PC-3 (cell line): Measurements from ENCODE around the gene NCOA7. TPM values are rescaled to one million over a fixed set of nuclear protein-coding genes. Genes with fewer than 3 reads are reported as not detected.
A peak's percentile ranks its signal among the peaks of the same experiment; 100 is the strongest.

Experiments used
- ATAC-seq: fragments of 200-7000 bp; cut with Tn5 transposase; 2 replicates; pipeline ENCODE4 v1.9.1; 2020; ENCODE audit warnings: mild to moderate bottlenecking, moderate library complexity
- BruUV-seq: library from RNA; stranded (reverse); fragments of 400-500 nt; replicated peaks from 2 replicates; lab custom pipeline; 2021; lab: Mats Ljungman, UMichigan
- CTCF ChIA-PET: fragments of 300-600 bp; sonication (Branson Sonifier 250); formaldehyde crosslinking; loops from one replicate; lab custom pipeline; 2022; ENCODE audit warnings: antibody characterized with exemption; lab: Charles Lee
- POLR2A ChIA-PET: fragments of 300-600 bp; sonication (Branson Sonifier 250); formaldehyde crosslinking; loops from one replicate; lab custom pipeline; 2022; ENCODE audit warnings: antibody characterized with exemption; ENCODE audit not compliant: unreplicated experiment; lab: Charles Lee
- DNase-seq: peaks from one replicate; pipeline ENCODE4 v3.0.0-alpha.2; 2015
- H2AFZ ChIP-seq: fragments of 300-600 bp; sonication (generic); 2 replicates; pipeline ENCODE4 v1.6.0; 2016; ENCODE audit warnings: antibody characterized with exemption, low read length
- H3F3A ChIP-seq: fragments of 300-600 bp; sonication (generic); one replicate; pipeline ENCODE4 v1.6.0; 2017; ENCODE audit warnings: antibody characterized with exemption, low read length, control low read depth, mild to moderate bottlenecking; ENCODE audit not compliant: unreplicated experiment
- H3K27ac ChIP-seq: fragments of 300-600 bp; sonication (generic); 2 replicates; pipeline ENCODE4 v1.5.1; 2016; ENCODE audit warnings: mild to moderate bottlenecking, low read length
- H3K27me3 ChIP-seq: fragments of 300-600 bp; sonication (generic); 2 replicates; pipeline ENCODE4 v1.6.1; 2016; ENCODE audit warnings: low read length, mixed read lengths
- H3K36me3 ChIP-seq: fragments of 300-600 bp; sonication (generic); 2 replicates; pipeline ENCODE4 v1.6.1; 2016; ENCODE audit warnings: low read depth, mixed run types, low read length, mixed read lengths
- H3K4me1 ChIP-seq: fragments of 300-600 bp; sonication (generic); 2 replicates; pipeline ENCODE4 v1.5.1; 2016; ENCODE audit warnings: low read length; ENCODE audit not compliant: insufficient read depth
- H3K4me2 ChIP-seq: fragments of 300-600 bp; sonication (generic); 2 replicates; pipeline ENCODE4 v1.6.0; 2016; ENCODE audit warnings: low read length
- H3K4me3 ChIP-seq: fragments of 300-600 bp; sonication (generic); 2 replicates; pipeline ENCODE4 v1.5.1; 2016; ENCODE audit warnings: mild to moderate bottlenecking, low read length, mixed read lengths
- H3K79me2 ChIP-seq: fragments of 300-600 bp; sonication (generic); 2 replicates; pipeline ENCODE4 v1.6.1; 2017; ENCODE audit warnings: low read length, mixed read lengths
- H3K9ac ChIP-seq: fragments of 300-600 bp; sonication (generic); 2 replicates; pipeline ENCODE4 v1.6.0; 2016; ENCODE audit warnings: mild to moderate bottlenecking, low read length
- H3K9me2 ChIP-seq: fragments of 300-600 bp; sonication (generic); replicated peaks from 2 replicates; pipeline ENCODE4 v1.6.1; 2016; ENCODE audit warnings: mixed run types, low read length, mixed read lengths
- H3K9me3 ChIP-seq: fragments of 300-600 bp; sonication (generic); 2 replicates; pipeline ENCODE4 v1.6.1; 2016; ENCODE audit warnings: low read length, mixed read lengths
- H4K20me1 ChIP-seq: fragments of 300-600 bp; sonication (generic); 2 replicates; pipeline ENCODE4 v1.6.1; 2016; ENCODE audit warnings: low read length, mixed read lengths
- EZH2 ChIP-seq: fragments of 300-600 bp; sonication (generic); IDR thresholded peaks from one replicate; pipeline ENCODE4 v1.6.1; 2017; ENCODE audit warnings: antibody characterized with exemption, mild to moderate bottlenecking, low read length; ENCODE audit not compliant: unreplicated experiment
- EZH2phosphoT487 ChIP-seq: fragments of 300-600 bp; sonication (generic); IDR thresholded peaks from 2 replicates; pipeline ENCODE4 v1.6.1; 2018; ENCODE audit warnings: mild to moderate bottlenecking, antibody characterized with exemption, low read length, borderline replicate concordance
- intact Hi-C: fragments of 100-400 bp; cut with micrococcal nuclease; formaldehyde crosslinking; loops from 2 replicates; pipeline ENCODE4 v1.9.0; 2023
- total RNA-seq: library from RNA; depleted of rRNA; stranded (reverse); fragments of >200 nt; gene quantifications from 2 replicates; pipeline ENCODE4 v1.2.3, GENCODE V29; 2014
- TF ChIP-seq, protein P1 (sequence below): fragments of 300-600 bp; sonication (generic); conservative IDR thresholded peaks from 2 replicates; pipeline ENCODE4 v1.5.1; 2017; ENCODE audit warnings: antibody characterized with exemption, low read depth, mild to moderate bottlenecking, low read length

NCOA7 gene
- total RNA-seq, 1 experiment from 2014 or later: 13.4 TPM

DNA sequence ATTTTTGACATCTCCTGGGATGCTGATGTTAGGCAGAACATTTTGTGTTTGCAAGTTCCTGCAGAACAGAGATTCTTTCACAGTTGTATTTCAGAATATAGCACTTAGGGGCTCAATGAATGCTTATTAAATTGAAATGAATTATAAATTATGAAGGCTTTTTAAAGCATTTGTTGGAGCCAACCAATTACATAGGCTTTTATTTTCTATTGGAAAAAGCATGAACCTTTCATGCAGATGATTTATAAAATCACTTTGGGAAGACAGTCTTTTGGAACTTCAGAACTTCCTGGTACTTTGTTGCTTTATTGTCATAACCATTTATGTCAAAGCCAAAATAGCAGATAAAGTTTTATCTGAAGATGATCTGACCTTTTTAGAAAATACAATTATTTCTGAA, 96.6 kb downstream of the NCOA7 start:
- Histone ChIP-seq H3K4me1 (peaks cover 5% of the 10 kb centered on the region), H3K4me2 (no peak overlapping the region), H3K36me3 (no peaks in the 10 kb centered on the region), H3K4me3 (no peak overlapping the region), H3K9ac (no peak overlapping the region), H3K9me2 (no peaks in the 10 kb centered on the region), H3K27me3 (no peaks in the 10 kb centered on the region), H2AFZ (no peak overlapping the region), H3F3A (no peaks in the 10 kb centered on the region), H3K79me2 (no peaks in the 10 kb centered on the region), H3K27ac (no peak overlapping the region), H3K9me3 (no peaks in the 10 kb centered on the region), H4K20me1 (no peaks in the 10 kb centered on the region)
- no peak for ATAC-seq
- intact Hi-C loops: no loop called here
- POLR2A ChIA-PET: no interaction called here
- TF ChIP-seq EZH2phosphoT487 (no peak), EZH2 (no peak)
- TF ChIP-seq, protein P1, sequence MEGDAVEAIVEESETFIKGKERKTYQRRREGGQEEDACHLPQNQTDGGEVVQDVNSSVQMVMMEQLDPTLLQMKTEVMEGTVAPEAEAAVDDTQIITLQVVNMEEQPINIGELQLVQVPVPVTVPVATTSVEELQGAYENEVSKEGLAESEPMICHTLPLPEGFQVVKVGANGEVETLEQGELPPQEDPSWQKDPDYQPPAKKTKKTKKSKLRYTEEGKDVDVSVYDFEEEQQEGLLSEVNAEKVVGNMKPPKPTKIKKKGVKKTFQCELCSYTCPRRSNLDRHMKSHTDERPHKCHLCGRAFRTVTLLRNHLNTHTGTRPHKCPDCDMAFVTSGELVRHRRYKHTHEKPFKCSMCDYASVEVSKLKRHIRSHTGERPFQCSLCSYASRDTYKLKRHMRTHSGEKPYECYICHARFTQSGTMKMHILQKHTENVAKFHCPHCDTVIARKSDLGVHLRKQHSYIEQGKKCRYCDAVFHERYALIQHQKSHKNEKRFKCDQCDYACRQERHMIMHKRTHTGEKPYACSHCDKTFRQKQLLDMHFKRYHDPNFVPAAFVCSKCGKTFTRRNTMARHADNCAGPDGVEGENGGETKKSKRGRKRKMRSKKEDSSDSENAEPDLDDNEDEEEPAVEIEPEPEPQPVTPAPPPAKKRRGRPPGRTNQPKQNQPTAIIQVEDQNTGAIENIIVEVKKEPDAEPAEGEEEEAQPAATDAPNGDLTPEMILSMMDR: no peak
- BruUV-seq: no TSS peak
- DNase-seq: no peak
- CTCF ChIA-PET: no interaction called here

DNA sequence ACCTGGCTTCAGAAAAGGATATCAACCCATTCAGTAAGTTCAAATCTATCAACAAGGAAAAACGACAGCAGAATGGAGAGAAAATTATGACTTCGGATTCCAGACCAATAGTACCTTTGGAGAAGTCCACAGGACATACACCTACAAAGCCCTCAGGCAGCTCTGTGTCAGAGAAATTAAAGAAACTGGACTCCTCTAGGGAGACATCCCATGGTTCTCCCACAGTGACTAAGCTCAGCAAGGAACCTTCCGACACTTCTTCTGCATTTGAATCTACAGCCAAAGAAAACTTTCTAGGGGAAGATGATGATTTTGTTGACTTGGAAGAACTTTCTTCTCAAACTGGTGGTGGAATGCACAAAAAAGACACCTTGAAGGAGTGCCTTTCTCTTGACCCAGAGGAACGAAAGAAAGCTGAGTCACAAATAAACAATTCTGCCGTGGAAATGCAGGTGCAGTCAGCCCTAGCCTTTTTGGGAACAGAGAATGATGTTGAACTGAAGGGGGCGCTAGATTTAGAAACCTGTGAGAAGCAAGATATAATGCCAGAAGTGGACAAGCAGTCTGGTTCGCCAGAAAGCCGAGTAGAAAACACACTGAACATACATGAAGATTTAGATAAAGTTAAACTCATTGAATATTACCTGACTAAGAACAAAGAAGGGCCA, 98.4 kb downstream of the NCOA7 start:
- Histone ChIP-seq H3K9me2 (no peaks in the 10 kb centered on the region), H3K4me2 (0 out of 2 replicates have a peak overlapping the region, but pooled peaks have one; percentile 4), H2AFZ (peak overlapping the region; percentile 37; the same call in 1 of the 2 replicates), H3K27ac (no peak overlapping the region), H3K9me3 (no peaks in the 10 kb centered on the region), H3K4me3 (no peak overlapping the region), H3K4me1 (peaks cover 5% of the 10 kb centered on the region), H4K20me1 (no peaks in the 10 kb centered on the region), H3K9ac (no peak overlapping the region), H3K79me2 (no peaks in the 10 kb centered on the region), H3F3A (no peaks in the 10 kb centered on the region), H3K36me3 (no peaks in the 10 kb centered on the region), H3K27me3 (no peaks in the 10 kb centered on the region)
- no TSS peak for BruUV-seq
- DNase-seq (peak; percentile 69), ATAC-seq (peak; percentile 31; the same call in 1 of the 2 replicates)
- TF ChIP-seq, protein P1: peak; percentile 73
- no peak for TF ChIP-seq EZH2
- ChIA-PET POLR2A (no interaction called here), CTCF (no interaction called here)
- intact Hi-C loops: no loop called here

DNA sequence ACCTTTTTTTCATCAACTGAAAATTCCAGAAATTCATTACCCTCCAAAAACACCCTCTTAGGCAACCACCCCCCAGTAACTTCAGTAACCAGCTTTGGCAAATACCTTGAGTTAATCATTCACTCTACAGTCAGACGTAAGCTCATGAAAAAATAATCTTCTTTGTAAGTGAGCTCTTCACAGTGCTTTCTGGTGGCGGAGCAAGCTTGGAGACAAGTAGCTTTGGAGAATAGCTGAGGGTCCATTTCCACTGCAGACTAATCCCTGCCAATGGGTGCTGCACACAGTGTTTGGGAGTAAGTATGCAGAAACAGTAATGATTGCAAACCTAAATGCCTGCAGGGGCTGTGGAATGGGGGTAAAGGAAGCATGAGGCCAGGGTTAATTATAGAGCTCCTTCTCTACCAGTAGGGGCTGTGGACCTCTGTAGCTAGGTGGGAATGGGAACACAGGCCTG, 109.0 kb downstream of the NCOA7 start:
- no peaks in the 10 kb centered on the region for H3K36me3 ChIP-seq
- no peak overlapping the region for H2AFZ ChIP-seq
- H3K4me1 ChIP-seq: peaks cover 8% of the 10 kb centered on the region
- no peak for DNase-seq
- ChIA-PET CTCF (interaction anchor here (0.6 kb wide), 1 partner anchor 54 kb away, joined by 4 read pairs; no protein-coding TSS in a partner anchor), POLR2A (no interaction called here)
- H3K27ac ChIP-seq: no peak overlapping the region
- H3K4me3 ChIP-seq: no peak overlapping the region
- no peak overlapping the region for H3K9ac ChIP-seq
- no peaks in the 10 kb centered on the region for H3K9me3 ChIP-seq
- ATAC-seq: no peak
- no peak overlapping the region for H3K4me2 ChIP-seq
- no peaks in the 10 kb centered on the region for H4K20me1 ChIP-seq
- no peaks in the 10 kb centered on the region for H3K79me2 ChIP-seq
- intact Hi-C loops: no loop called here
- H3K9me2 ChIP-seq: no peaks in the 10 kb centered on the region
- no peaks in the 10 kb centered on the region for H3F3A ChIP-seq
- no TSS peak for BruUV-seq
- TF ChIP-seq EZH2phosphoT487: no peak
- TF ChIP-seq, protein P1: no peak
- TF ChIP-seq EZH2: no peak
- no peaks in the 10 kb centered on the region for H3K27me3 ChIP-seq
